Measurements from ENCODE around the gene PYGO2.

PYGO2 gene

GRCh38 chr1:154963643-154964042 is 2.1 kb upstream of the PYGO2 start:
- in situ Hi-C loops (cut with HindIII; ENCODE audit: low sequenced_read_pairs) = no loop called here

GRCh38 chr1:154962795-154963330 is 1.3 kb upstream of the PYGO2 start:
- in situ Hi-C loops (cut with HindIII; ENCODE audit: low sequenced_read_pairs) = no loop called here

DNA sequence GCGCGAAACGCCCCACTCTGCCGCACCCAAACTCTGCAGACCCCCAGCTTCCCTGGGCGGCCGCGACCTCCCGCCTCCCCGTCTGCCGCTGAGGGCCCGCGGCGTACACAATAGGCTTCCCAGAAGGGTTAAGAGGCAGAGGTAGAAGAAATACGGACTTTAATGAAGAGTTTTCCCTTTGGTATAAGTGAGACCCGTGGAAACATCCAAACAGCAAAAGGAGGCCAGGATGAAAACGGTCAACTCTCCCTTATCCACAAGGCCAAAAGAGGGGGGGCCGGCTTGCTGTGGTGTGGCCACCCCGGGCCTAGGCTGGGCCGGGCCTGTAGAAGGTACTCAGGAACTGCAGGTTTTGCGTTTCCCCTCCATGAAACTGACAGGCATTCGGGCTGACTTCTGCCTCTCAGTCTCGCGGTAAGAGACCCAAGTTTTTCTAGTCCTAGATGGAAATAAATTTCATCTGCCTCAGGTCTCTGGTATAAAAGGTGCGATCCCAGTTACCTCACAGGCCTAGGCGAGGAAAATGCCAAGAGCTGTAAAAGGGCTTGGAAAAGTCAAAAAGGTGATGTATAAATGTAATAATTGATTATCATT is 671 bp upstream of the PYGO2 start:
- in situ Hi-C loops (cut with HindIII; ENCODE audit: low sequenced_read_pairs) = no loop called here

GRCh38 chr1:154960446-154961136 is 991 bp downstream of the PYGO2 start:
- in situ Hi-C loops (cut with HindIII; ENCODE audit: low sequenced_read_pairs) = no loop called here

GRCh38 chr1:154959426-154959780 is 2.2 kb downstream of the PYGO2 start:
- in situ Hi-C loops (cut with HindIII; ENCODE audit: low sequenced_read_pairs) = no loop called here

- in situ Hi-C loops (cut with HindIII; ENCODE audit: low sequenced_read_pairs) = no loop called here
Observed at GRCh38 chr1:154958681-154959425, 2.7 kb downstream of the PYGO2 start.

GRCh38 chr1:154958036-154958435 is 3.5 kb downstream of the PYGO2 start:
- in situ Hi-C loops (cut with HindIII; ENCODE audit: low sequenced_read_pairs) = no loop called here

GRCh38 chr1:154957091-154957657 is 4.4 kb downstream of the PYGO2 start:
- in situ Hi-C loops (cut with HindIII; ENCODE audit: low sequenced_read_pairs) = no loop called here

GRCh38 chr1:154956544-154956941 is 5.0 kb downstream of the PYGO2 start:
- in situ Hi-C loops (cut with HindIII; ENCODE audit: low sequenced_read_pairs) = no loop called here

DNA sequence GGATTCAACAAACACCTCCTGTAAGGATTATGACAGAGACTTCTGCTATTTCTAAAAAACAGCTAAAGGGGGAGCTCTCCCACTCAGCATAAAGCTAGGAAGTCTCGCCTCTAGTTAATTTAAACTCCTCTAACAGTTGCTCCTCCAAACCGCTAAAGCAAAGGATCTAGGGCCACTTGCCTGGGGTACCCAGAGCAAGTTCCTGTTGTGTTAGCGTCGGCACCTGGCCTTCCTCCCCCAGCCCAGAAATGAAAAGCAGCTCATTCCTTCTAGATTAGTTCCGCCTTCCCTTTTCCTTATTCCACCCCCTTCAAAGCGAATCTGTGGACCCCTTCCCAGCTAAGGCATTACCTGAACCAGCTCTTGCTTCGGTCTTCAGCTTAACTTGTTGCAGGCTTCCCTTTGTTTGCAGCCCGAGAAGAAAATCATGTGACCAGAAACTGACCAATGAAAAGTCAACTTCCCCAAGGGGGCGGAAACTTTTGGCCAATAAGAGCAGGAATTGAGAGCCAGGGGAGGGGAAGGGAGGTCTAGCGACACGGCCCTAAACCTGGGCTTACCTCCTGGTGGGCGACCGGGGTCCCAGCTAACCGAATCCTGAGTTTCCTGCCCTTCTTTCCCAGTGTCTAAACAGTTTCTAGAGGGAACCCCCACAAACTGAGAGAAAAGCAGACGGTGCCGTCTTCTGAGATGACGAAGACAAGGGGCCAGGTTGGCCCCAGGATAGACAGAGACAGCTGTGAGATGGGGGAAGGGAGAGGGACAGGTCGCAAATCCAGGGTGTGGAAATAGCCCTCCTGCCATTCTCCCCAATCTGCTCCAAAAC is 5.7 kb downstream of the PYGO2 start, which contains the start of gene PBXIP1:
Gene PBXIP1 (minus strand): TSS at position 382 of the 826 bp plus-strand sequence. CDS start 2,378 bp downstream, outside the sequence.
- in situ Hi-C loops (cut with HindIII; ENCODE audit: low sequenced_read_pairs) = no loop called here

GRCh38 chr1:154955039-154955717 is 6.4 kb downstream of the PYGO2 start:
- in situ Hi-C loops (cut with HindIII; ENCODE audit: low sequenced_read_pairs) = no loop called here

DNA sequence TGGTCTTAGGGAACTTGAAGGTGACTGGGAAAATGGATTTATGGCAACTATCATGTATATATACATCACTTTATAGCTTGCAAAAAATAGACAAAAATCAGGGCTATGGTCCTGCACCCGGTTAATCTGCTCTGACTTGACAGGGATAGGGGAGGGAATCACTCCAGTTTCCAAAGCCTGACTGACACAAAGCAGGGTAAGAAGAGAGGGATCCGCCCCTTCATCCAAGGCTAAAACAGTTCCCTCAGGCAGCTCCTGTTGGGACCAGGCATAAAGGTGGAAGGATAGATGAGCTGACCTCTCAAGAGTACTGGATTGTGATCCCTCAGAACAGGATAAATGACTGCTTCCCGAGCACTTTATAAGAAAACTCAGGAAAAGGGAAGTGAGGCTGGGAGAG is 7.0 kb downstream of the PYGO2 start:
- in situ Hi-C loops (cut with HindIII; ENCODE audit: low sequenced_read_pairs) = no loop called here

GRCh38 chr1:154953611-154954038 is 8.0 kb downstream of the PYGO2 start:
- in situ Hi-C loops (cut with HindIII; ENCODE audit: low sequenced_read_pairs) = no loop called here

DNA sequence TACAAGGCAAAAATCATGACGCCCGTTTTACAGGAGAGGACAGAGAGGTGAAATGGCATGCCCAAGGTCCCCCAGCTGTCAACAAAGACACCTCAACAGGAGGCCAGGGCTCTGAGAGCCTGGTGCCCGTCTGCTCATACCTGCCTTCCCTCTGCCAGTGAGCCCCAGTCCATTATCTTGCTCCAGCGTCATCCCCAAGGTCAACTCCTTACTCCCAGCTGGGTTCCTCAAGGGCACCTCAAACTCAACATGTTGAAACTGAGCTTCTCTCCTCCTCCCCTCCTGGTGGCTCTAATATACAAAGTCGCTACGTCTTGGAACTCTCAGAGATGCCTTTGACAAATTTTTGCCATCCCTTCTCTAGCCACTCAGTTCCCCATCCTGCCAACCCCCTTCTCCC is 8.9 kb downstream of the PYGO2 start:
- in situ Hi-C loops (cut with HindIII; ENCODE audit: low sequenced_read_pairs) = no loop called here

DNA sequence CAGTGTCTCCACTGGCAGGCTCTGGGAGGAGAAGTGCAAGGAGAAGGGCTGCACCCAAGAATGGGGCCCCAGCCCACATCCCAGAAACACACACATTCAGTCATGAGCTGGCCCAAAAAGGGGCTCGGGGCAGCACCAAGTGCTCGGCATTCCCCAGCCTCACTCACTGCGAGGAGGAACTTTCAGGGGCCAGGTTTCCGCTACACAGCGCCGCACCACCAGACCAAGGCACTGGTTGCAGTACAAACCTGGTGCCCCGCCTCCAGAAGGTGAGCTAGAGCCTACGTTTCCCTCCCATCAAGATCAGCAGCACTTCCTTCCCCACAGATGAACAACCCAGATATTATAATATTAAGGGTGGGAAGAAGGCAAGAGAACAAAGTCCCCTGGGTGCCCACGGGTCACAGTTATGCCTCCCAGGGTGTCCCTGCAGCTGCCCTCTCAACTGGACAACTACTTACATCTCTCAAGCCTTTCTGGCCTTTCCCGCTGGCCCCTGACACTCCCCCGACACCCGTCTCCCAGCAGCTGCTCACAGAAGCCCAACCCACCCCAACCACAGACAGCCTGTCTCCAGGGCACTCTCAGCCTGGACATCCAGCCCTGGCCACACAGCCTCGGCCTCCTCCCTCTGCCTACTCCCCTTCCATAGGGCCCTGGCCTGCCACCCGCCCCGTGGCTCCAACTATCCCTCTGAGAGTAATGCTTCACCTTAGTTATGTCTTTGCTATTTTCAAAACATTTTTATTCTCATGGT is 9.5 kb downstream of the PYGO2 start:
- in situ Hi-C loops (cut with HindIII; ENCODE audit: low sequenced_read_pairs) = no loop called here

DNA sequence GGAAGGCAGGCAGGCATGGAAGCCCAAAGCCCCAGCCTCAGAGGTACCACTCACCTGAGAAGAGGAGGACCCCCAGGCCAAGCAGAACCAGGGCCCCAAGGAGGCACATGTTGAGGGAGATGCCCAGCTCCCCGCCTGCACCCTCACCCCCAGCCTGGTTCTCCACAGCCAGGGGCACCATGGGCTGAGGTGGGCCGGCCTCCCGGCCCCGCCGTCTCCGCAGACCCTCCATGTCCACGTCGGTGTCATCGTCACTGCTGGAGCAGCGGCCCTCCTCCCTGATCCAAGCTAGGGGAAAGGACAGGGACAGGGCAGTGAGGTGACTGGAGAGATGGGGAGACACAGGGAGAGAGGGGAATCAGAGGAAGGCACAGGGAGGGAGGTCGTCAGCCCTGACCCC is 13.5 kb downstream of the PYGO2 start:
- in situ Hi-C loops (cut with HindIII; ENCODE audit: low sequenced_read_pairs) = no loop called here

- in situ Hi-C loops (cut with HindIII; ENCODE audit: low sequenced_read_pairs) = no loop called here
Observed at GRCh38 chr1:154945962-154946850, 15.4 kb downstream of the PYGO2 start.
